ENCODE measurements around the gene ABHD8.

- TF ChIP-seq CTCF (IDR thresholded peaks at IDR 0.05) (no peak), EZH2 (IDR thresholded peaks at IDR 0.05; ENCODE audit: borderline replicate concordance, insufficient read depth, low read depth, low read length, poor library complexity, severe bottlenecking) (no peak)
These were observed 26.4 kb upstream of the ABHD8 start for GRCh38 chr19:17329366-17330261.
